ENCODE measurements around the gene P2RY11. TPM values are rescaled to one million over a fixed set of nuclear protein-coding genes. Genes with fewer than 3 reads are reported as not detected.
A peak's percentile ranks its signal among the peaks of the same experiment; 100 is the strongest.

The P2RY11 gene
- total and polyA plus RNA-seq, 4 donors, result 0.68 to 5.3 (median 3.7) TPM

DNA sequence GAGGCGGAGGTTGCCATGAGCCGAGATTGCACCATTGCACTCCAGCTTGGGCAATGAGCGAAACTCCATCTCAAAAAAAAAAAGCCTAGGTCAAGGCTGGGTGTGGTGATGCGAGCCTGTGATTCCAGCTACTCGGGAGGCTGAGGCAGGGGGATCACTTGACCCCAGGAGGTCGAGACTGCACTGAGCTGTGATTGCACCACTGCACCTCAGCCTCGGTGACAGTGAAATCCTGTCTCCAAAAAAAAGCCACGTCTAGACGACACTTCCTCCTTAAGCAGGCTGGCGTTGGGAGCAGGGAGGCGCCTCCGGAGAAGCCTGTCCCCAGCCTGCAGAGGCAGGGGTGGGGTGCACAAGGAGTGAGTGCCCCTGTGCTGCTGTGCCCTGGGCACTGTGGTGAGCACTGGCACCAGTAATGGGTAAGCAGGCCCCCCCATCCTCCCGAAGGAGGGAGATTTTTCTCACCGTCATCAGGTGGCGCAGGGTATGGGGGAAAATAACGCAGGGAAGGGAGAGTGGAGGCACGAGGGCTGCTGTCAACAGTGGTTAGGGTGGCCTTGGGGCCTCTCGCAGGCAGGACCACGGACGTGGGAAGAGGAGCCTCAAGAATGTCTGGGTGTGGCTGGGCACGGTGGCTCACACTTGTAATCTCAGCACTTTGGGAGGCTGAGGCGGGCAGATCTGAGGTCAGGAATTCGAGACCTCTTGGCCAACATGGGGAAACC, 706 bp downstream of the P2RY11 start (continued):
- TF ChIP-seq FOXA2 (IDR thresholded peaks at IDR 0.05) (no peak), FOXA1 (IDR thresholded peaks at IDR 0.05) (no peak), HNF4A (conservative IDR thresholded peaks at IDR 0.05) (no peak)

DNA sequence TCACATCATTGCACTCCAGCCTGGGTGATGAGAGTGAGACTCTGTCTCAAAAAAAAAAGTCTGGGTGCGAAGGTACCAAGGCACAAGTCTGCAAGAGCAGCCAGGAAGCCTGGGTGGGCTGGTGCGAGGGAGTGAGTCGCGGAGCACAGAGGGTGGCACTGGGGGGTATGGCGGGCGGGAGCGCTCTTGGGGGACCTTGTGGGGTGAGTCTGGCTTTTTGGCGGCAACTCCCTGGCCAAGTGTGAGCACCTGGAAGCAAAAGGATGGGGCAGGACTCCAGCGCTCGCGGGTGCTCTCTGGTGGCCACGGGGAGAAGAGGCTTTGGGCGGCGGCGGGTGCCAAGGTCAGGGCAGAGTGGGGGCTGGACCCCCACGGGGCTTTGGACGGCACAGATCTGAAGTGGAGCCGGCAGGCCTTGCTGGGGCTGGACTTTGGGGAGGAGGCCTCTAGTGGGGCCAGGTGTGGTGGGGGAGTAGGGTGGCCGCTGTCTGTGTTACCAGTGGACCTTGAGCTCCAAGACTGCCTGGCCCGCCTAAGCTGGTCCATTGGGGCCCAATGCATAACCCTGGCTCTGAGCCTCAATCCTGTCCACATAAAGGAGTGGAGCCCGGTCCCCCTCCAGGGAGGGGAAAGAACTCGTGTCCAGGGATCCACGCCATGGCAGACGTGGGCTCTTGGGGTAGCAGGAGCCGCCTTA, 1.6 kb downstream of the P2RY11 start:
- no peaks in the 10 kb centered on the region for H3K27me3 ChIP-seq (ENCODE audit: control insufficient read depth in 4 of 4, insufficient read depth in 4 of 4, low read length in 3 of 4)
- peak overlapping the region in 1 of 2 donors; percentile 15 for H3K27ac ChIP-seq (ENCODE audit: low read depth in 1 of 2, low read length in 2 of 2)
- peak; percentile 61 for DNase-seq (ENCODE audit: low spot score)
- 38% methylated on average over 25 of the region's 25 CpGs for WGBS
- H3K4me3 ChIP-seq (ENCODE audit: low read depth in 1 of 3, low read length in 3 of 3), result no peak overlapping the region
- H3K4me1 ChIP-seq (ENCODE audit: control insufficient read depth in 4 of 4, insufficient read depth in 4 of 4, low read length in 3 of 4), result peaks cover 0 to 8% (median 1%) of the 10 kb centered on the region in 4 donors
- no peak overlapping the region for H3K9ac ChIP-seq (ENCODE audit: low read depth in 1 of 2, low read length in 2 of 2)
- peaks cover 19 to 67% (median 28%) of the 10 kb centered on the region in 4 donors for H3K36me3 ChIP-seq (ENCODE audit: control insufficient read depth in 4 of 4, insufficient read depth in 3 of 4, low read depth in 1 of 4, low read length in 3 of 4)
- TF ChIP-seq, protein P1, sequence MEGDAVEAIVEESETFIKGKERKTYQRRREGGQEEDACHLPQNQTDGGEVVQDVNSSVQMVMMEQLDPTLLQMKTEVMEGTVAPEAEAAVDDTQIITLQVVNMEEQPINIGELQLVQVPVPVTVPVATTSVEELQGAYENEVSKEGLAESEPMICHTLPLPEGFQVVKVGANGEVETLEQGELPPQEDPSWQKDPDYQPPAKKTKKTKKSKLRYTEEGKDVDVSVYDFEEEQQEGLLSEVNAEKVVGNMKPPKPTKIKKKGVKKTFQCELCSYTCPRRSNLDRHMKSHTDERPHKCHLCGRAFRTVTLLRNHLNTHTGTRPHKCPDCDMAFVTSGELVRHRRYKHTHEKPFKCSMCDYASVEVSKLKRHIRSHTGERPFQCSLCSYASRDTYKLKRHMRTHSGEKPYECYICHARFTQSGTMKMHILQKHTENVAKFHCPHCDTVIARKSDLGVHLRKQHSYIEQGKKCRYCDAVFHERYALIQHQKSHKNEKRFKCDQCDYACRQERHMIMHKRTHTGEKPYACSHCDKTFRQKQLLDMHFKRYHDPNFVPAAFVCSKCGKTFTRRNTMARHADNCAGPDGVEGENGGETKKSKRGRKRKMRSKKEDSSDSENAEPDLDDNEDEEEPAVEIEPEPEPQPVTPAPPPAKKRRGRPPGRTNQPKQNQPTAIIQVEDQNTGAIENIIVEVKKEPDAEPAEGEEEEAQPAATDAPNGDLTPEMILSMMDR (IDR thresholded peaks at IDR 0.05; ENCODE audit: low read depth, low read length, missing input control), result peak; percentile 52
- TF ChIP-seq JUND (IDR thresholded peaks at IDR 0.05), result no peak
- peak; percentile 3 to 12 for TF ChIP-seq HNF4A (conservative IDR thresholded peaks at IDR 0.05)
- peak; percentile 58 to 79 for TF ChIP-seq RAD21 (IDR thresholded peaks at IDR 0.05)
- TF ChIP-seq HNF4G (IDR thresholded peaks at IDR 0.05), result no peak
- H3K9me3 ChIP-seq (ENCODE audit: control insufficient read depth in 4 of 4, low read length in 3 of 4), result no peaks in the 10 kb centered on the region

DNA sequence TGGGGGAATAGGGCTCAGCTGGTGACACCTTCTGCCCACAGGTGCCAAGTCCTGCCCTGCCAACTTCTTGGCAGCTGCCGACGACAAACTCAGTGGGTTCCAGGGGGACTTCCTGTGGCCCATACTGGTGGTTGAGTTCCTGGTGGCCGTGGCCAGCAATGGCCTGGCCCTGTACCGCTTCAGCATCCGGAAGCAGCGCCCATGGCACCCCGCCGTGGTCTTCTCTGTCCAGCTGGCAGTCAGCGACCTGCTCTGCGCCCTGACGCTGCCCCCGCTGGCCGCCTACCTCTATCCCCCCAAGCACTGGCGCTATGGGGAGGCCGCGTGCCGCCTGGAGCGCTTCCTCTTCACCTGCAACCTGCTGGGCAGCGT, 2.1 kb downstream of the P2RY11 start:
- no peak for DNase-seq (ENCODE audit: low spot score)
- peaks cover 0 to 11% (median 5%) of the 10 kb centered on the region in 4 donors for H3K4me1 ChIP-seq (ENCODE audit: control insufficient read depth in 4 of 4, insufficient read depth in 4 of 4, low read length in 3 of 4)
- H3K27me3 ChIP-seq (ENCODE audit: control insufficient read depth in 4 of 4, insufficient read depth in 4 of 4, low read length in 3 of 4), result no peaks in the 10 kb centered on the region
- TF ChIP-seq GABPA (IDR thresholded peaks at IDR 0.05 in 1 of 2, conservative IDR thresholded peaks at IDR 0.05 in 1 of 2) (no peak), TAF1 (conservative IDR thresholded peaks at IDR 0.05) (no peak), JUND (IDR thresholded peaks at IDR 0.05) (no peak), FOXA2 (IDR thresholded peaks at IDR 0.05) (no peak), HNF4G (IDR thresholded peaks at IDR 0.05) (no peak), EGR1 (IDR thresholded peaks at IDR 0.05; ENCODE audit: low read depth in 2 of 2) (no peak), RAD21 (IDR thresholded peaks at IDR 0.05) (no peak), RXRA (IDR thresholded peaks at IDR 0.05) (no peak), FOXA1 (IDR thresholded peaks at IDR 0.05) (no peak), SP1 (IDR thresholded peaks at IDR 0.05) (no peak), YY1 (IDR thresholded peaks at IDR 0.05) (no peak), HNF4A (conservative IDR thresholded peaks at IDR 0.05) (no peak)
- TF ChIP-seq, protein P2, sequence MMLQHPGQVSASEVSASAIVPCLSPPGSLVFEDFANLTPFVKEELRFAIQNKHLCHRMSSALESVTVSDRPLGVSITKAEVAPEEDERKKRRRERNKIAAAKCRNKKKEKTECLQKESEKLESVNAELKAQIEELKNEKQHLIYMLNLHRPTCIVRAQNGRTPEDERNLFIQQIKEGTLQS (IDR thresholded peaks at IDR 0.05), result no peak
- TF ChIP-seq, protein P3, sequence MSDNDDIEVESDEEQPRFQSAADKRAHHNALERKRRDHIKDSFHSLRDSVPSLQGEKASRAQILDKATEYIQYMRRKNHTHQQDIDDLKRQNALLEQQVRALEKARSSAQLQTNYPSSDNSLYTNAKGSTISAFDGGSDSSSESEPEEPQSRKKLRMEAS (IDR thresholded peaks at IDR 0.05), result no peak
- TF ChIP-seq, protein P1 (IDR thresholded peaks at IDR 0.05; ENCODE audit: low read depth, low read length, missing input control), result no peak
- TF ChIP-seq, protein P4, sequence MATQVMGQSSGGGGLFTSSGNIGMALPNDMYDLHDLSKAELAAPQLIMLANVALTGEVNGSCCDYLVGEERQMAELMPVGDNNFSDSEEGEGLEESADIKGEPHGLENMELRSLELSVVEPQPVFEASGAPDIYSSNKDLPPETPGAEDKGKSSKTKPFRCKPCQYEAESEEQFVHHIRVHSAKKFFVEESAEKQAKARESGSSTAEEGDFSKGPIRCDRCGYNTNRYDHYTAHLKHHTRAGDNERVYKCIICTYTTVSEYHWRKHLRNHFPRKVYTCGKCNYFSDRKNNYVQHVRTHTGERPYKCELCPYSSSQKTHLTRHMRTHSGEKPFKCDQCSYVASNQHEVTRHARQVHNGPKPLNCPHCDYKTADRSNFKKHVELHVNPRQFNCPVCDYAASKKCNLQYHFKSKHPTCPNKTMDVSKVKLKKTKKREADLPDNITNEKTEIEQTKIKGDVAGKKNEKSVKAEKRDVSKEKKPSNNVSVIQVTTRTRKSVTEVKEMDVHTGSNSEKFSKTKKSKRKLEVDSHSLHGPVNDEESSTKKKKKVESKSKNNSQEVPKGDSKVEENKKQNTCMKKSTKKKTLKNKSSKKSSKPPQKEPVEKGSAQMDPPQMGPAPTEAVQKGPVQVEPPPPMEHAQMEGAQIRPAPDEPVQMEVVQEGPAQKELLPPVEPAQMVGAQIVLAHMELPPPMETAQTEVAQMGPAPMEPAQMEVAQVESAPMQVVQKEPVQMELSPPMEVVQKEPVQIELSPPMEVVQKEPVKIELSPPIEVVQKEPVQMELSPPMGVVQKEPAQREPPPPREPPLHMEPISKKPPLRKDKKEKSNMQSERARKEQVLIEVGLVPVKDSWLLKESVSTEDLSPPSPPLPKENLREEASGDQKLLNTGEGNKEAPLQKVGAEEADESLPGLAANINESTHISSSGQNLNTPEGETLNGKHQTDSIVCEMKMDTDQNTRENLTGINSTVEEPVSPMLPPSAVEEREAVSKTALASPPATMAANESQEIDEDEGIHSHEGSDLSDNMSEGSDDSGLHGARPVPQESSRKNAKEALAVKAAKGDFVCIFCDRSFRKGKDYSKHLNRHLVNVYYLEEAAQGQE (IDR thresholded peaks at IDR 0.05), result no peak
- H3K9me3 ChIP-seq (ENCODE audit: control insufficient read depth in 4 of 4, low read length in 3 of 4), result no peaks in the 10 kb centered on the region
- H3K4me3 ChIP-seq (ENCODE audit: low read depth in 1 of 3, low read length in 3 of 3), result no peak overlapping the region
- 80% methylated on average over 19 of the region's 19 CpGs for WGBS
- peaks cover 19 to 63% (median 25%) of the 10 kb centered on the region in 4 donors for H3K36me3 ChIP-seq (ENCODE audit: control insufficient read depth in 4 of 4, insufficient read depth in 3 of 4, low read depth in 1 of 4, low read length in 3 of 4)
- H3K9ac ChIP-seq (ENCODE audit: low read depth in 1 of 2, low read length in 2 of 2), result no peak overlapping the region
- peak overlapping the region in 1 of 2 donors; percentile 15 for H3K27ac ChIP-seq (ENCODE audit: low read depth in 1 of 2, low read length in 2 of 2)

All from liver (tissue), 9 donors.